ENCODE data around the gene TM9SF4. TPM values are rescaled to one million over a fixed set of nuclear protein-coding genes. Genes with fewer than 3 reads are reported as not detected.

The TM9SF4 gene, protein sequence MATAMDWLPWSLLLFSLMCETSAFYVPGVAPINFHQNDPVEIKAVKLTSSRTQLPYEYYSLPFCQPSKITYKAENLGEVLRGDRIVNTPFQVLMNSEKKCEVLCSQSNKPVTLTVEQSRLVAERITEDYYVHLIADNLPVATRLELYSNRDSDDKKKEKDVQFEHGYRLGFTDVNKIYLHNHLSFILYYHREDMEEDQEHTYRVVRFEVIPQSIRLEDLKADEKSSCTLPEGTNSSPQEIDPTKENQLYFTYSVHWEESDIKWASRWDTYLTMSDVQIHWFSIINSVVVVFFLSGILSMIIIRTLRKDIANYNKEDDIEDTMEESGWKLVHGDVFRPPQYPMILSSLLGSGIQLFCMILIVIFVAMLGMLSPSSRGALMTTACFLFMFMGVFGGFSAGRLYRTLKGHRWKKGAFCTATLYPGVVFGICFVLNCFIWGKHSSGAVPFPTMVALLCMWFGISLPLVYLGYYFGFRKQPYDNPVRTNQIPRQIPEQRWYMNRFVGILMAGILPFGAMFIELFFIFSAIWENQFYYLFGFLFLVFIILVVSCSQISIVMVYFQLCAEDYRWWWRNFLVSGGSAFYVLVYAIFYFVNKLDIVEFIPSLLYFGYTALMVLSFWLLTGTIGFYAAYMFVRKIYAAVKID
- total RNA-seq, result 29.7 and 52.4 TPM in 2 replicates

DNA sequence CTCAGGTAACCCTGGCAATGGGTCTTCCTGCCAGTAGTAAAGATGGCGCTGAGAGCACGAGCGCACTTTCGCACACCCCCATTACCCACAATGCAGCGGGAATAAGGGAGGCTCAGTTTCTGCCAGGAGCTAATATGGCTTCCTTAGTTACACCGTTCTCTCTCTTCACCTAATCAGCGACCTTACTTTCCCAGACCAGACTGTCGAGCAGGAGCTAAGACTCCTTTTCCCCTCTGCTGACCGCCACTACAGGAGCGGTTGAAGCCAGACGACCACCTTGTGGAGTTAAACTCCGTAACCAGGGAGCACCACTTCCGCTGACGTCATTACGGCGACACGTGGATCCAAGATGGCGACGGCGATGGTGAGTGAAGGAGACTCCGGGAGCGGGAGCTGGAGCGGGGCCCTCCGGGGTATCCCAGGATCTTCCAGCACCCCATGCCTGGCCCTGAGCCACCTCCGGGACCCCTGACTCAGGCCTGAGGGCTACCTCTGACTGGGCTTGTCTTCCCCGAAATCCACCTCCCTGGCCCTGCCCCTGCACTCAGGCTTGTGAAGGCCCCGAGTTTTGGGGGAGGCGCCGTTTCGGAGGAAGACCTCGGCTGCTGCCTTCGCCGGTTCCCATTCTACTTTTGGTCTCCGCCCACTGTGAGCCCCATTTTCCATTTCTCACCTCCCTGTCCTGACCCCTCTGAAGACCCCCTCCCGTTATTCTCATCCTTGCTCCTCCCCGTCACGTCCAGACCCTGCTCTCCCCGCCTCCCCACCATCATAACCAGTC lies at the start of gene TM9SF4:
Gene TM9SF4 (plus strand): TSS at position 323 of the 781 bp plus-strand sequence. CDS start 27 bp downstream, at position 350.

DNA sequence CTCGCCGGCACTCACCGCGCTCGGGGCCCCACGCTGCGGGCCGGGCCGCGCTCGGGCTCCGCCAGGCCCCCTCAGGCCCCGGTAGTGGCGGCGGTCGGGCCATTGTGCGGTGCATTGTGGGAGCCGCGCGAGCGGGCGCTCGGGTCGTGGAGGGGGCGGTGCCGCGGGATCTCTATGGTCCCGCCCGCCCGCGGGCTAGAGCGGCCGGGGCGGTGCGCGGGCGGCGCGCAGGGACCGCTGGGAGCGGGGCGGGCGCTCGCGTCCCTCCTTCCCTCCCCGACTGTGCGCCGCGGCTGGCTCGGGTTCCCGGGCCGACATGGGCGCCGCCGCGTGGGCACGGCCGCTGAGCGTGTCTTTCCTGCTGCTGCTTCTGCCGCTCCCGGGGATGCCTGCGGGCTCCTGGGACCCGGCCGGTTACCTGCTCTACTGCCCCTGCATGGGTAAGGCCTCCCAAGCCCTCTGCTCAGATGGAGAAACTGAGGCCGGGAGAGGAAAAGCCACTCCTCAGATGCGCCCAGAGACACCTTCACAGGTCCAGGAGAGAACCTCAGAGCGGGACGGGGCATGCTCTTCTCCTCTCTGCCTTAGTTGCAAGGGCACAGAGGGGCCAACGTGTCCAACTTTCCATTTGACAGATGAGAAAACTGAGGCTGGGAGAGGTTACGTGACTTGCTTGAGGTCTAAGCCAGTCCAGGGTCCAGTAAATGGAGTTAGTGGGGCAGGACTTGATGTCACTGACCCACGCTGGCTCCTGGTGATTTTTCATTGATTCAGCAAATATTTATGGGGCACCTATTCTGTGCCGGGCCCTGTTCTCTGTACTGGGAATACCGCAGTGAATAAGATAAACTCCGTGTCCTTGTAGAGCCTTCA lies 98.3 kb downstream of the TM9SF4 start, which contains the start of the genes PLAGL2 and POFUT1:
Gene PLAGL2 (minus strand): TSS at position 118 of the 873 bp plus-strand sequence. CDS start 5,565 bp downstream, outside the sequence.
Gene POFUT1 (plus strand): TSS at position 255 of the 873 bp plus-strand sequence. CDS start 62 bp downstream, at position 317.

Other genes with a start within 250 kb of the TM9SF4 start
- 0.34 TPM in 1 of 2 replicates, not detected in the other for gene DUSP15, start 239.2 kb upstream of the TM9SF4 start, total RNA-seq
- gene TTLL9, start 239.1 kb upstream of the TM9SF4 start, total RNA-seq, result not detected in 2 replicates
- gene PDRG1, start 157.7 kb upstream of the TM9SF4 start, total RNA-seq, result 6.8 and 7.3 TPM in 2 replicates
- not detected in 2 replicates for gene XKR7, start 141.6 kb upstream of the TM9SF4 start, total RNA-seq
- gene CCM2L, start 99.3 kb upstream of the TM9SF4 start, total RNA-seq, result not detected in 2 replicates
- not detected in 2 replicates for gene HCK, start 57.5 kb upstream of the TM9SF4 start, total RNA-seq
- gene PLAGL2, start 98.0 kb downstream of the TM9SF4 start, total RNA-seq, result 7.2 and 11.4 TPM in 2 replicates
- 42.7 and 49.1 TPM in 2 replicates for gene POFUT1, start 98.2 kb downstream of the TM9SF4 start, total RNA-seq
- 15.4 and 27.4 TPM in 2 replicates for gene KIF3B, start 167.9 kb downstream of the TM9SF4 start, total RNA-seq
- gene ASXL1, start 248.6 kb downstream of the TM9SF4 start, total RNA-seq, result 16.1 and 32.4 TPM in 2 replicates

All from nasal cavity respiratory epithelium epithelial cell of viscerocranial mucosa (primary cell).